ENCODE data around the gene CNTNAP5.

The CNTNAP5 gene

DNA sequence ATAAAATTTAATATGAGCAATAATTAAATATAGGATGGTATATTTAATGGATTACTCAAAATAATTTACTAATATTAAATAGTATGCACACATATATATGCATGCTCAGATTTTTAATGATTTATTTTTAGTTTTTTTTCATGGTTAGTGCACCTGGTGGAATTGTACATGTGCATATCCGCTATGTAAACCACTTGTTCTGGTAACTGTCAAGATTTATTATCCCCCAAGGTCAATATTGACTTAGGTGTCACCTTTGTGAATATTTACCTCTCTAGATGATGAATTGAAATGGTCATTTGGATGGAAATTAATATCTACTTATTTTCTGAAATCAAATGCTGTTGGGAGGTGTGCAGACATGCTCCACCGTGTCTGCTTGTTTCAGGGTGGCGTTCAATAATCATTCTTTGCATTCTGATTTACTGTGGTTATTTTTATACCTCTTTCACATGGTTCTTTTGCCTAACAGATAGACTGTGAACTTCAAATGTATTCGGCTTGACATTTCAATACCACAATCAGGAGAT lies 14.7 kb downstream of the CNTNAP5 start:
- H3K27me3 Mint-ChIP-seq (ENCODE audit: low read depth): no peaks in the 10 kb centered on the region

DNA sequence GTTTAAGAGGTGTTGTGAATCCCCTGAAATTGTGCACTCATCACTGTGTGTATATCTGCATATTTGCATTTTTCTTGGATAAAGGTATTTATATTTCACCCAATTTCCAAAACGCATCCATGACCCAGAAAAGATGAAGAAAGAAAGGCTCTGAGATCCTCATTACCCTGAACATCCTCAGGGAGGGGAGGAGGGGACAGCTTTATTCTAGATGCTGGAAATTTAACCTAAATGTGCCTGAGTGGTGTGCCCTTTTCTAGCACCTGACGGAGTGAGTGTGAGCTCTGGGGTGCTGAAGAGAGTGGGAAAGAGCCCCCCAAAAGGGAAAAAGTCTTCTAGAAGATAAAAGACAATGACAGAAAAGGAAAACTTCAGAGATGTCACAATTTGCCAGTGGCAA lies 20.8 kb downstream of the CNTNAP5 start:
- no peak for DNase-seq (ENCODE audit: low spot score)
- no peaks in the 10 kb centered on the region for H3K27me3 Mint-ChIP-seq (ENCODE audit: low read depth)
- H3K9me3 Mint-ChIP-seq: peaks cover 12% of the 10 kb centered on the region
- no peaks in the 10 kb centered on the region for H3K36me3 Mint-ChIP-seq (ENCODE audit: low read depth)
- no peak overlapping the region for H3K4me3 Mint-ChIP-seq
- H3K4me1 Mint-ChIP-seq (ENCODE audit: low read depth): no peaks in the 10 kb centered on the region
- H3K27ac Mint-ChIP-seq: no peak overlapping the region

More for the DNA sequence above, 14.7 kb downstream of the CNTNAP5 start:
- Mint-ChIP-seq H3K27ac (no peak overlapping the region), H3K9me3 (peaks cover 10% of the 10 kb centered on the region), H3K4me1 (ENCODE audit: low read depth) (no peaks in the 10 kb centered on the region), H3K36me3 (ENCODE audit: low read depth) (no peaks in the 10 kb centered on the region), H3K4me3 (no peak overlapping the region)
- DNase-seq (ENCODE audit: low spot score): no peak

DNA sequence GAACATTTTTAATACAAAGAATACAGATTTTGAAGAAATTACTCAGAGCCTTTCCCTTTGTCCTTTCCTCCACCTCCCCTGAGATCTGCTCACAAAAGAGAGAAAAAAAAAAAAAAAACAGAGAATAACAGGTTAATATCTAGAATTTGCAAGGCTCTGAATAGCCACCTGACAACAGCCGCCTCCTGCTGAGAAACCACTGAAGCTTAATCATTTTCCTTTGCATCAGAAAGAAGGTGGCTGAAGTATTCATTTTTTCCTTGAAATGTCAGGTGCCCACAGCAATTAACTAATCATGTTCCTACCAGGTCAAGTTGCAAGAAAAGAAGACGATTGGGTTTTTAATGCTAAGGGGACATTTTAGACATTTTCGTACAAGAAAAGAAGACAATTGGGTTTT lies 21.2 kb downstream of the CNTNAP5 start:
- Mint-ChIP-seq H3K4me1 (ENCODE audit: low read depth) (no peaks in the 10 kb centered on the region), H3K4me3 (no peak overlapping the region), H3K27ac (no peak overlapping the region), H3K9me3 (peaks cover 12% of the 10 kb centered on the region), H3K36me3 (ENCODE audit: low read depth) (no peaks in the 10 kb centered on the region), H3K27me3 (ENCODE audit: low read depth) (no peaks in the 10 kb centered on the region)
- no peak for DNase-seq (ENCODE audit: low spot score)

DNA sequence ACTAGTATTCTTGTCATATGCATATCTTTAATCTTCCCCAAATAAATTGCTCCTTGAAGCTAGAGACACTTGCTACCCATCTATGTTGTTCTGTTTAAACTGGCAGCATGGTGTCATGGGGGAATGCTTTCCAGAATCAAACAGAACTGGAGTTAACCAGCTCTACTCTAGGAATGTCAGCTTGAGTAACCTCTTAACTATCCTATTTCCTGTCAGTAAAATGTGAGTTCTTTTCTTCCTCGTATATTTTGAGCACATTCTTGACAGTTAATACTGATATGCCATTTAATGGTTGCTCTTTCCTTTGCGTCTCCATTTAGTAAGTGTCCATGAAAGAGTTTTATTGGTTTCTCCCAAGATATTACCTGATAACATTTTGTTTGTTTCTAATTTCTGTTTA lies 23.0 kb downstream of the CNTNAP5 start:
- H3K27me3 Mint-ChIP-seq (ENCODE audit: low read depth): no peaks in the 10 kb centered on the region
- no peaks in the 10 kb centered on the region for H3K36me3 Mint-ChIP-seq (ENCODE audit: low read depth)

DNA sequence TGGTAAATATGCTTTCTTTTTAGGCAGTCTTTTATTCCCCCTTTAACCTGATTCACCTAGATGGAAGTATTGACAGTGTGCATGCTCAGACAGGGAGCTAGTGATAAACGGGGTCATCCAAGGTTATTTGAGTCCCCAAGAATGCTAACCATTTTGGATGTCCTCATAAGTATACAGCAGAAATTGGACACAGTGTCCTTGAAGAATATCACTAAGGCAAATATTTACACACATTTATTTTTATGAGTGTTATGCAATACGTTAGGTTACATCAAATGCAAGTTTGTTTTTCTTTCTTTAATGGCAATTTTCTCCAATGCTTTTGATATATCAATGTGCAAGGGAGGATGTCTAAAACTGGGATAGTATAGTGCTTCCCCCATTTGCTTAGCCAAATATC lies 23.6 kb downstream of the CNTNAP5 start:
- H3K4me3 Mint-ChIP-seq: no peak overlapping the region
- no peaks in the 10 kb centered on the region for H3K27me3 Mint-ChIP-seq (ENCODE audit: low read depth)
- DNase-seq (ENCODE audit: low spot score): no peak
- H3K36me3 Mint-ChIP-seq (ENCODE audit: low read depth): no peaks in the 10 kb centered on the region
- no peak overlapping the region for H3K27ac Mint-ChIP-seq
- peaks cover 5% of the 10 kb centered on the region for H3K9me3 Mint-ChIP-seq
- no peaks in the 10 kb centered on the region for H3K4me1 Mint-ChIP-seq (ENCODE audit: low read depth)

More for the DNA sequence above, 23.0 kb downstream of the CNTNAP5 start:
- no peak for DNase-seq (ENCODE audit: low spot score)
- H3K27ac Mint-ChIP-seq: no peak overlapping the region
- no peaks in the 10 kb centered on the region for H3K4me1 Mint-ChIP-seq (ENCODE audit: low read depth)
- peaks cover 11% of the 10 kb centered on the region for H3K9me3 Mint-ChIP-seq
- H3K4me3 Mint-ChIP-seq: no peak overlapping the region

DNA sequence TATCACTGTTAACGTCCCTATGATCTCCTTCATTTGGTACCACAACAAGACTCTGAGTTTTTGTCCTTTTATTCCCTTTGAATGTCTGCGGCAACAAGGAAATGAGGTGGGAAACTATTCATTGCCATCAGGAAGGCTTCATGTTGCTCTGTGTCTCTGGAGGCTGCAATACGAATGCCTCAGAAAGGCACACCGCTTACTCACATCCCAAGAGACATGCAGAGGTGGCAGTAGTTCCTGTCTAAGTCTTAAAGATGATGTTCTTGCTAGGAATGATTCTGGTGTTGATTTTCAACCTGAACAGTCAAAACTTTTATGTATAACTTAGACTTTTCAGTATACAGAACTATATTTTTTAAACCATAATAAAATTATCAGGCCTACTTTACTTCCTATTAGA lies 24.0 kb downstream of the CNTNAP5 start:
- Mint-ChIP-seq H3K27me3 (ENCODE audit: low read depth) (no peaks in the 10 kb centered on the region), H3K4me1 (ENCODE audit: low read depth) (no peaks in the 10 kb centered on the region), H3K9me3 (peaks cover 5% of the 10 kb centered on the region), H3K4me3 (no peak overlapping the region), H3K36me3 (ENCODE audit: low read depth) (no peaks in the 10 kb centered on the region), H3K27ac (no peak overlapping the region)
- DNase-seq (ENCODE audit: low spot score): no peak

DNA sequence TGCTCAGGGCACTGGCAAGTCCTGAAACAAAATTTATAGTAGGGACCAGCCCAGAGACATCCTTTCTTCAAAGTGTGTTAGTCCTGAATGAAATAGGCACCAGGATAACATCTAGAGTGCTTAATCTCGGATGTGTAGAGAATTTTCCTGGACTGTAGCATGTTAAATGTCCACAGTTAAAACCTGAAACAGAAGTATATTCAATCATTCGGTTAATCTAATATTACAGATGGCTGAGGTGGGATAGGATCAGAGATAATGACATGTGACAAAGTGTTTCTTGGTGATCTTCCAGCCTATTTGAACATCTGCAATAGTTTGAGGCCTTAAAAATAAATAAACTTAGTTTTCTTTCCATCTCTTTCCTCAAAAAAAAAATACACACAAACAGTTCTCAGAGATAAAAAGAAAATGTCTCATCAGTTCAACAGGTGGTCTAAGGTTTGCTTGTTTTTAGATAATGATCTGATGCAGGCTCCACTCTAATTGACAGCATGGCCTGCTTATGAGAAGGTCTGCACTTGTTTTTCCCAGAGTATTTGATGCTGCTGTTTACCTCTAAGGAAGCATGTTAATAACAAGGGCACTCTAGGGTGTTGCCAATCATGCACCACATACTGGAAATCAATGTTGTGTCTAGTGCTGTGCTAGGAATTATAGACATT lies 25.9 kb downstream of the CNTNAP5 start:
- Mint-ChIP-seq H3K36me3 (ENCODE audit: low read depth) (no peaks in the 10 kb centered on the region), H3K27me3 (ENCODE audit: low read depth) (no peaks in the 10 kb centered on the region), H3K4me1 (ENCODE audit: low read depth) (no peaks in the 10 kb centered on the region), H3K27ac (no peak overlapping the region), H3K4me3 (no peak overlapping the region), H3K9me3 (peaks cover 6% of the 10 kb centered on the region)
- DNase-seq (ENCODE audit: low spot score): no peak

DNA sequence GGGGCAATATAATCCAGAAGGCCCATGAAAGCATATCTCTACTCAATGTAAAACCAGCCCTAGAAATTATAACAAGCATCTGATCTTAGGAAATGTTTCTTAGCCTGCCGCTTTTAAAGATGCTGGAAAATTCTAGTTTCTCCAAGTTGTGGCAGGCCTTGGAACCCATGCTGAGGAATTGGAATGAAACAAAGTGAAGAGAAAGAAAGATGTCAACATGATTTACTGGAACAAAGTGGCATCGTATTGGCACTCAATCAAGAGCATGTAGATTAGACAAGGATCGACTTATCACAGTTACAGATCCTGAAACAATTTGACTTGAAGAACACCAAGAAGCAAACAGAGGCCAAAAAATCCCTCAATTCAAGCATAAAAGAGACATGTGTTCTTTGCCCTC lies 28.7 kb downstream of the CNTNAP5 start:
- H3K27me3 Mint-ChIP-seq (ENCODE audit: low read depth): no peaks in the 10 kb centered on the region
- H3K36me3 Mint-ChIP-seq (ENCODE audit: low read depth): no peaks in the 10 kb centered on the region
- no peak for DNase-seq (ENCODE audit: low spot score)
- H3K27ac Mint-ChIP-seq: no peak overlapping the region
- peaks cover 12% of the 10 kb centered on the region for H3K9me3 Mint-ChIP-seq
- no peak overlapping the region for H3K4me3 Mint-ChIP-seq
- no peaks in the 10 kb centered on the region for H3K4me1 Mint-ChIP-seq (ENCODE audit: low read depth)

DNA sequence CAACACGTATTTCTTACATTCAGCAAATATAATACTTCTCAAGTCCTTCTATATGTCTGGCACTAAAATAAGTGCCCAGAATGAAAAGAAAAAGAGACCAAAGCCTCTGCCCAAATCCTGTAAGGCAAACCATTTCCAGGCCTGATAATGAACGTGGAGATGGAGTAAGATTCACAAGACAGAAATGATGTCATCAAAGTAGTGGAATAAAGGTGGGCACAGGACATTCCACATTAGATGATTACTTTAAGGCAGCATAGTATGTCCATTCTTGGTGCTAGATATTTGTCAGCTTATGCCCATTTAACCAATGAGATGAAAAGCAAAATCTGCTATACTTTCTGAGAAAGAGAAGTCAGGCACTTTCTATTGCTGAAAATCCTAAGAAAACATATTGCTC lies 38.5 kb downstream of the CNTNAP5 start:
- no peaks in the 10 kb centered on the region for H3K4me1 Mint-ChIP-seq (ENCODE audit: low read depth)
- H3K27ac Mint-ChIP-seq: no peak overlapping the region
- no peak for DNase-seq (ENCODE audit: low spot score)
- no peaks in the 10 kb centered on the region for H3K36me3 Mint-ChIP-seq (ENCODE audit: low read depth)
- H3K27me3 Mint-ChIP-seq (ENCODE audit: low read depth): no peaks in the 10 kb centered on the region
- peaks cover 14% of the 10 kb centered on the region for H3K9me3 Mint-ChIP-seq
- H3K4me3 Mint-ChIP-seq: no peak overlapping the region

DNA sequence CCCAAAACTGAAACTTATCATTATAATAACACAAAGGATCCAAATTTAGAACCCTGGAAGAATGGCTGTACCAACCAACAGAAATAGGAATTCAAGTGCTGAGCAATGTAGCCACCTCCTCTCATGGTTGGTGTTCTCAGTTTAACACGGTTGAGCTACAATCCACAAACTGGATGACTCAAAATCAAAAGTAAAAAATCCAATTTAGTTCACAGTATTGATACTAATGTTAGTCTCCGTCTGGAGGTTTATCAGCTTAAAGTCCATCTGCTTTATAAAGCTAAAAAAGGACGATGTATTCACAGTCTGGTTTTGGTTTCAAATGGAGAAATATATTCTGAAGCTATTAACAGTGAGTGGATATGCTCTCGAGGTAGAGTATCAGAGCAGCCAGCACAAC lies 40.5 kb downstream of the CNTNAP5 start:
- Mint-ChIP-seq H3K36me3 (ENCODE audit: low read depth) (no peaks in the 10 kb centered on the region), H3K27ac (no peak overlapping the region), H3K9me3 (peaks cover 14% of the 10 kb centered on the region), H3K4me1 (ENCODE audit: low read depth) (no peaks in the 10 kb centered on the region), H3K4me3 (no peak overlapping the region), H3K27me3 (ENCODE audit: low read depth) (no peaks in the 10 kb centered on the region)
- no peak for DNase-seq (ENCODE audit: low spot score)

DNA sequence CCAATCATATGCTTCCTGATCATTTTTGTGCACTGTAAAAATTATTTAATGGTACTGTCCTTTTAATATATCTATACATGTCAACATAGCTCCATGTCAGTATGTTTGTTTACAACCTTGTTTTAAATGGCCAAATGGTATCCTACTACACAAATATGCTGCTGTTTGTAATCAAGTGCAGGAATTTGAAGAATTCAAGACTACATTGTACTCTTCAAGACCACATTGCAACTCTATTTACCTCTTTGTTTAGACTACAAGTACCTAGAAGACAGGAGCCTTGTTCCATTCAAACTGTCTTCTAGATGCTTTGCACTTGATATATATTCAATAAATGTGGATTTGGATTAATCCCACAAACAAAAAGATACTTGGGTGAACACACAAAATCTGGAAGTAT lies 41.7 kb downstream of the CNTNAP5 start:
- Mint-ChIP-seq H3K4me1 (ENCODE audit: low read depth) (no peaks in the 10 kb centered on the region), H3K36me3 (ENCODE audit: low read depth) (no peaks in the 10 kb centered on the region), H3K4me3 (no peak overlapping the region), H3K9me3 (peaks cover 17% of the 10 kb centered on the region), H3K27me3 (ENCODE audit: low read depth) (no peaks in the 10 kb centered on the region), H3K27ac (no peak overlapping the region)
- DNase-seq (ENCODE audit: low spot score): no peak

DNA sequence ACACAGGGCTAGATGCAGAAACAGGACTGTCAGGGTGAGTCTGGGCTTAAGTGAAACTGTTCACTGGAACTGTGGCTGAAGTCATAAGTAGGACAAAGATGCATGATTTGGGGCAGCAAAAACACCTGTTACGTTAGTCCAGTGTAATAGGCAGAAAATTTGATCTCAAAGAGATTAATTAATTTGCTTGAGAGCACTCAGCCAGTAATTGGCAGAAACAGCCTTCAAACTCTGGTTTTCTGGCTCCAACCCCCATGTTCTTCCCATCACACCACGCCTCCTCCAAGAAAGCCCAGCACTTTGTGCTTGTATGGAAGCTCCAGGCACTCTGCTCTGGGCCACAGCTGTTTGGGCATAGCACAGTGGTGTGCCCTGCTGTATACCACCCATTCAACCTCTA lies 54.0 kb downstream of the CNTNAP5 start:
- H3K27ac Mint-ChIP-seq: no peak overlapping the region
- no peak for DNase-seq (ENCODE audit: low spot score)
- H3K27me3 Mint-ChIP-seq (ENCODE audit: low read depth): no peaks in the 10 kb centered on the region
- no peaks in the 10 kb centered on the region for H3K4me1 Mint-ChIP-seq (ENCODE audit: low read depth)
- H3K4me3 Mint-ChIP-seq: no peak overlapping the region
- H3K9me3 Mint-ChIP-seq: peaks cover 3% of the 10 kb centered on the region
- H3K36me3 Mint-ChIP-seq (ENCODE audit: low read depth): no peaks in the 10 kb centered on the region

DNA sequence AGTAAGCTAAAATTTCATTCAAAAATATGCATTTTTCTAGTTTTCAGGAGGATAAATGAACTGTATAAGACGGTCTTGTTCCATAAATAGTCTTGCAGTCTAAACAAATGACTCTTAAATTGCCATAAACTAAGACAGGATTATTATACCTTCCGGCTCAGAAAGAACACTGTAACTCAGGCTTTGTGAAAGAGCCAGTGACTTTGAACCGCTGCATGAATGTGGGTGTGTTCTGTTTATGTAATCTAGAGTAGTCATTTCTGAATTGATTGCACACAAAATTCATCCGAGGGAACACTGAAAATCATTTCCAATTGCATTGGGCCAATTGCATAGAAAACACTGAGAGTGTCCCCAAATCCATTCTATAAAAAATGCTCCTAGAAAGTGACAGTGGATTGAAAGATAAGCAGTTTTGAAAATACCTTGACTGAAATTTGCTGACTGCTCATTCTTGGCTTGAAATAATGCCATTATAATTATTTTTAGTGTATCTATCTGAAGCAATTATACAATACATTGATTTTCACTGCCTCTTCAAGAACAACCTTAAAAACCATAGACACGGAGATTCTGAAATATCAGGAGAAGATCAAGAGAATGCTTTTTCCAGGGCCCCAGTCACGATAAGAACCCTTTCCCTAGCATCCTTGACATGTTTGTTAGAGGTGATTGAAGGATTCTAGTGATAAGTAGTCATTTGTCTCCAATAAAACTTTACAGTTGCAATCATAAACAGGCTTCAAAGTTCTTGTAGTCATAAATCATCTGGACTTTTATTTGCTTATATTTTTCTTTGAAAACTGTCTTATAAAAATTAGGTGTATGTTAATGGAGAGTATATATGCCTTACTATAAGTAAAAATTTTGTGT lies 55.4 kb downstream of the CNTNAP5 start:
- H3K27me3 Mint-ChIP-seq (ENCODE audit: low read depth): no peaks in the 10 kb centered on the region
- no peaks in the 10 kb centered on the region for H3K36me3 Mint-ChIP-seq (ENCODE audit: low read depth)
- no peak overlapping the region for H3K27ac Mint-ChIP-seq
- no peaks in the 10 kb centered on the region for H3K4me1 Mint-ChIP-seq (ENCODE audit: low read depth)
- peaks cover 7% of the 10 kb centered on the region for H3K9me3 Mint-ChIP-seq
- DNase-seq (ENCODE audit: low spot score): no peak
- H3K4me3 Mint-ChIP-seq: no peak overlapping the region

DNA sequence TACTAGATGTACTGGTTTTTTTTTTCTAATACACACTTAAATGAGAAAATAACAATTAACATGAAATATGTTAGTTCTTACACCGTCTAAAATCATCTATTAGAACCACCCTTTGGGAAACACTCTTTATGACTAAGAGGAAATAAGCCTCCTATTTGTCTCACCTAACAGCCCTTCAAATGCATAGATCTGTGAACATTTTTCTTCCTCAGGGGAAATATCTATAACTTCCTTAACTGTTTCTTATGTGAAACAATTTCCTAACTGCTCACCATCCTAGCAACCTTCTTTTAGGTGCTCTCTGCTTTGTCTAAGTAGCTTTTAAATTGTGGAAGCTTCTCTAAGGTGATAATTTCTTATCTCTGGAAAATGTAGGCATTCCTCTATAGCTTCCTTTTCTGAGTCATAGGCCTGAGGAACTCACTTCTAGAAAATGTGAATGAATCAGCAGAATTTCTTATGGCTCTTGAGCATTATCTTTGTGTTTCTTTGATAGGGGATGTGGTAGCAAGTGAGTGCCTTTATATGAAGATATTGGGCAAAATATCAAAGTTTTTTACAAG lies 56.1 kb downstream of the CNTNAP5 start:
- H3K27me3 Mint-ChIP-seq (ENCODE audit: low read depth): no peaks in the 10 kb centered on the region
- no peaks in the 10 kb centered on the region for H3K4me1 Mint-ChIP-seq (ENCODE audit: low read depth)
- no peak for DNase-seq (ENCODE audit: low spot score)
- H3K36me3 Mint-ChIP-seq (ENCODE audit: low read depth): no peaks in the 10 kb centered on the region
- H3K27ac Mint-ChIP-seq: no peak overlapping the region
- H3K9me3 Mint-ChIP-seq: peaks cover 12% of the 10 kb centered on the region
- no peak overlapping the region for H3K4me3 Mint-ChIP-seq
